SIG-M5 treated with dmso at 0.1 percent for 504 hours (cell line): ENCODE measurements around the gene CDADC1.
A peak's percentile ranks its signal among the peaks of the same experiment; 100 is the strongest.

Experiments used
- DNase-seq: peaks from one replicate; lab custom pipeline; 2025; ENCODE audit not compliant: unreplicated experiment; lab: John Stamatoyannopoulos, UW

CDADC1 gene

GRCh38 chr13:49235856-49236431, 11.8 kb upstream of the CDADC1 start:
- DNase-seq = no peak

- DNase-seq = no peak
Measured at GRCh38 chr13:49238621-49239020, 9.1 kb upstream of the CDADC1 start.

GRCh38 chr13:49240017-49240416, 7.7 kb upstream of the CDADC1 start:
- peak; percentile 42 for DNase-seq

DNA sequence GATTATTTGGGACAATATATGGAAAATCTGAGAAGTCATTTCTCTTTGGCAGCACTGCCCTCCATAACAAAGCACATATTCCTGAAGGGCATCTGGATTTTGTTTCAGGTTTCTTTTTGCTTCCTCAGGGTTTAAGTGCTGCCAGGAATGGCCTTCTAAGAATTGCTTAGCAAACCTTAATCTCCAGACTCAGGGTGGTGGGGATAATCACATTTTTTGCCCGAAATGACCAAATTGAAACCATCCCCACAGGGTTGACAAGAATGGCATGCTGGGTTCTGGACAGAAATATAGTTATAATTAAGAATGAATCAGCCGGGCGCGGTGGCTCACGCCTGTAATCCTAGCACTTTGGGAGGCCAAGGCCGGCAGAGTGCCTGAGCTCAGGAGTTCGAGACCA, 6.4 kb upstream of the CDADC1 start:
- DNase-seq = no peak

DNA sequence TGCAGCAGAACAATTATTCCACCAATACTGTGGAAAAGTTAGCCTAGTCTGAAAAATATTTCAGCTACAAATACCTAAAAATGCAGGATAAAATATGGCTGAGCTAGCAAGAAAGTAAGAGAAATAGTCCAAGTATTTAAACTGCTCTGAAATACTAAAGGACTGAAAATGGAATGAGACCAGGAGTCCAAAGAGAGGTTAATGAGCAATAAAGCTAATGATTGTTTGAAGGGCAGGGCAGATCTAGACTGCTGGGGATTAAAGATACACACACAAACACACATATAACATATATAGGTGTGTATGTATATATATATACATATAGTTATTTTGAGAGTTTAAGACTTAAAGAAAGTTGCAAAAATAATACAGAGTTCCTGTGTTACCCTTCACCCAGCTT, 2.6 kb upstream of the CDADC1 start:
- no peak for DNase-seq

- peak; percentile 62 for DNase-seq
Measured at GRCh38 chr13:49246850-49247642, 679 bp upstream of the CDADC1 start.

- peak; percentile 56 for DNase-seq
Measured at GRCh38 chr13:49248622-49249002, 887 bp downstream of the CDADC1 start.

DNA sequence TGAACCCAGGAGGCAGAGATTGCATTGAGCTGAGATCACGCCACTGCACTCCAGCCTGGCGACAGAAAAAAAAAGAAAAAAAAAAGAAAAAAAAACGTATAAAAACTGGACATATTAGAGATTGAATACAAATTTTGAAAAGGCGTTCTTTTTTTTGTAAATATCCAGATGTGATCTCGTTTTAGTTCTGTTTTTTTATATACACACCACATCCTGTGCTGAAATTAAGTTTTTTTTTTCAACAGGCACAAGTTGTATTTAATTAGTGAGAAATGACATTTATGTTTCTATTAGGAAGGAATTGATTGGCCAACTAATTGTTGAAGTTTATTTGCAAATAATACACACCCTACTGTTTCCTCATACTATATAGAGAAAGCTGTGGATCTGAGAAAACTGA, 3.6 kb downstream of the CDADC1 start:
- DNase-seq = no peak

DNA sequence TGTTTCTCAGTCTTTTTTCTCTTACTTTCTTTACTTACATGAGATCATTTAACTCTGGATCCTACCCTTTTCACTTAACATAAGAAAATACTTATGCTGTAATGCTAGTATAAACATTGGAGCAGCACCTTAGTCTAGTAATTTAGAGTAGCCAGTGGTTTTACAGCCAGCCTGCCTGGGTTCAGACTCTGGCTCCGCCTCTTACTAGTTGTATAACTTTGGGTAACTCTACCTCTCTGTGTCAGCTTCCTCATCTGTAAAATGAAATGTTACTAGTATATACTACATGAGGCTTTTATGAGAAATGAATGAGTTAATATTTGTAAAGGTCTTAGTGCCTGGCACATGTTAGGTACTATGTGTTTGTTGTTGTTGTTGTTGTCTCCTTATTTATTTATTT, 5.6 kb downstream of the CDADC1 start:
- peak; percentile 11 for DNase-seq

DNA sequence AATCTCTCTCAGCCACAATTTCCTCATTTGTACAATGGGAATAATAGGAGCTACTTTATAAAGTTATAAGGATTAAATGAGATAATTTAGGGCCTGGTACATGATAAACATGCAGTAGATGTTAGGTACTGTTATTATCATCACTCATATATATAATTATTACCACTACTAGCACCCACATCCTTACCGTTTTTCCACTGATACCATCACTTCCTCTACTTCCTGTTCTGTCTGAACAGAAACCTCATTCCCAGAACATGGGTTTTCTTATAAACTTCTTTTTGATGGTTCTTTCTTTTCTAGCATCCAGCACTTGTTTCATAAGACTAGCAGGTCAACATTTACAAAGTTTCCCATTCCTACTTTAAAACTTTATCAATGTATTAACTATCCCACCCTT, 6.3 kb downstream of the CDADC1 start:
- no peak for DNase-seq

DNA sequence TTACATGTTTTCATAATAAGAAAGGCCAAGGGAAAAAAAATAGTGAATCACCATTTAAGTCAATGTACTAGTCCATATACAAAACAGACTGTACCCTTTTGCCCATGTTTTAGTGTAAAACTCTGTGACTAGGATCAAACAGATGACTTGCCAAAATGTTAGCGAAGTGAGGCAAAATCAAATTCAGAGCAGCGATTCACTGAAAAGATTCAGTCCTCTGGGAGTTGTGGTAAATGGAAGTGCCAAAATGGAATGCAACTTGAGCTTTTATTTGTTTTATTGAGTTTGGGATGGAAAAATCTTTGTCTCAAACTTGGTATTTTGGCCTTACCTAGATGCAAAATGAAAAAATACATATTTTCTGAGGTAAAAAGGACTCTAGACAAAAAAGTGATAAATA, 9.1 kb downstream of the CDADC1 start:
- no peak for DNase-seq

- DNase-seq = no peak
Measured at GRCh38 chr13:49258089-49258796, 10.5 kb downstream of the CDADC1 start.

DNA sequence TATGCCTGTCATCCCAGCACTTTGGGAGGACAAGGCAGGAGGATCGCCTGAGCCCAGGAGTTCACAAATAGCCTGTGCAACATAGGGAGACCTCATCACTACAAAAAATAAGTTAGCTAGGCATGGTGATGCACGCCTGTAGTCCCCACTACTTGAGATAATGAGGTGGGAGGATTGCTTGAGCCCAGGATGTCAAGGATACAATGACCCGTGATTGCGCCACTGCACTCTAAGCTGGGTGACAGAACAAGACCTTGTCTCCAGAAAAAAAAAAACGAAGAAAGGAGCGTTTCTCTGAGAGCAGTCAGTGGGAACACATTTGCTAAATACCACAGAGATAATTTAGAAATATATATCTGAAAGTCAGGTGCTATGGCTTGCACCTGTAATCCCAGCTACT, 11.9 kb downstream of the CDADC1 start:
- no peak for DNase-seq

GRCh38 chr13:49262634-49263033, 14.9 kb downstream of the CDADC1 start:
- no peak for DNase-seq

- DNase-seq = no peak
Measured at GRCh38 chr13:49265822-49266221, 18.1 kb downstream of the CDADC1 start.

- DNase-seq = no peak
Measured at GRCh38 chr13:49271264-49271663, 23.5 kb downstream of the CDADC1 start.

GRCh38 chr13:49272296-49272695, 24.6 kb downstream of the CDADC1 start:
- no peak for DNase-seq

- no peak for DNase-seq
Measured at GRCh38 chr13:49278211-49278610, 30.5 kb downstream of the CDADC1 start.

- no peak for DNase-seq
Measured at GRCh38 chr13:49279112-49279511, 31.4 kb downstream of the CDADC1 start.

DNA sequence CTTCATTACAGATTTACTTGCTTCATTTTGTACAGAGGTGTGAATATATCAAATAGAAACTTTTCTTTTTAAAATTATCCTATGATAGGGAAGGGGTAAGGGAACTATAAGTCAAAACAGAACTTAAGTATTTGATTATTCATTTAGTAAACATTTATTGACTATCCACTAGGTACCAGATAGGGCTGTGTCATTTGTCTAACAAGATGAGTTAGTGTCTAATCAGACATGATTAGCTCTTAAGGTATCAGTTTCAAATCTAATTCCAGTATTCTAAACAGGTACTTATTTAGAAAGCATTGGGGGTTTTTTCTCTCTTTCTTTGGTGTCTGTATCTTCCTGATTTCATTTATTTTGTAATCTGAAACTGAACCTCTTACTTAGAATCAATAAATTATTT, 32.2 kb downstream of the CDADC1 start:
- DNase-seq = no peak

DNA sequence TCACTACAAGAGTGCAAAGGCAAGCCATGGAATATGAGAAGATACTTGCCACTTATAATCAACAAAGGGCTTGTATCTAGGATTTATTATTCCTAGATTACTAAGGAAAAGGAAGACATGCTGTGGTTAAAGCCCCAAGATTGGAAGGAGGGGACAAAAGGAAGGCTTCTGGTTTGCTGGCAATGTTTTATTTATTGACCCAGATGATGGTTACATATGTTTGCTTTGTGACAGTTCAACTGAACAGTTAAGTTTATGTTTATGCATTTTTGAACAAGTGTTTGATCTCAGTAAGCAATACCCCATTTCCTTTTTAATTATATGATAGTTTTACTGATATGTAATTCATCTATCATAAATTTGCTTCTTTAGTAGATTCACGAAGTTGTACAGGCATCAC, 40.3 kb downstream of the CDADC1 start:
- no peak for DNase-seq

DNA sequence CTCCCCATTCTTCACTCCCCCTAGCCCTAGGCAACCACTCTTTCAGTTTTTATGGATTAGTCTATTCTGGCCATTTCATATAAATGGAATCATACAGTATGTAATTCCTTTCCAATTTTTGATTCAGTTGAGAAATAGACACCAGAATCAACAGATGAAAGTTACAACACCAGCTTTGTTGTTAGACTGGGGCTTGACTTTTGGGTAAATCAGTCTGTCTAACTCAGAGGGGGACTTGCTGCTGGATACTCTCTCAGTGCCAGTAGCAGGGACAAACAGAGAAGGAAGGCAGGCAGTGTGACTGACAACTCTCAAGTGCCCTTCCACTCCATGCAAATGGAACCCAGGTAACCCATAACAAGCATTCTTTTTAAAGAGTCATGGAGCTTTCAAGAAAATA, 40.7 kb downstream of the CDADC1 start:
- DNase-seq = no peak
